NCI-H1694 treated with DMSO at 0.1 percent for 48 hours (cell line): ENCODE data around the gene SAMD10.

Source experiments
- DNase-seq: peaks from one replicate; lab custom pipeline; 2025; lab: John Stamatoyannopoulos, UW

SAMD10 gene

DNA sequence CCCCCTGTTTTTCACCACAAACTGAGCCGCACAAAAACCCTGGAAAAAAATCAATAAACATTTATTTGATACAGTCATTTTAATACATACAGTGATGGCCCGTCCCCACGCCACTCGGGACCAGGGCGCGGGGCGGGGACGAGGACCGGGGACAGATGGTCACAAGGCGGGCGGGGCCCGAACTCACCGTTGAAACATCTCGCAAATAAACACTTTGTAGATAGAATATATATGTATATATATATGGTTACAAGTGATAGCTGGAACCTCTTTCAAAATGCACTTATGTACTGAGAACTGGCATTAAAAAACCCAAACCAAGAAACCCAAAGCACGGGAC is 22.8 kb downstream of the SAMD10 start:
- no peak for DNase-seq

DNA sequence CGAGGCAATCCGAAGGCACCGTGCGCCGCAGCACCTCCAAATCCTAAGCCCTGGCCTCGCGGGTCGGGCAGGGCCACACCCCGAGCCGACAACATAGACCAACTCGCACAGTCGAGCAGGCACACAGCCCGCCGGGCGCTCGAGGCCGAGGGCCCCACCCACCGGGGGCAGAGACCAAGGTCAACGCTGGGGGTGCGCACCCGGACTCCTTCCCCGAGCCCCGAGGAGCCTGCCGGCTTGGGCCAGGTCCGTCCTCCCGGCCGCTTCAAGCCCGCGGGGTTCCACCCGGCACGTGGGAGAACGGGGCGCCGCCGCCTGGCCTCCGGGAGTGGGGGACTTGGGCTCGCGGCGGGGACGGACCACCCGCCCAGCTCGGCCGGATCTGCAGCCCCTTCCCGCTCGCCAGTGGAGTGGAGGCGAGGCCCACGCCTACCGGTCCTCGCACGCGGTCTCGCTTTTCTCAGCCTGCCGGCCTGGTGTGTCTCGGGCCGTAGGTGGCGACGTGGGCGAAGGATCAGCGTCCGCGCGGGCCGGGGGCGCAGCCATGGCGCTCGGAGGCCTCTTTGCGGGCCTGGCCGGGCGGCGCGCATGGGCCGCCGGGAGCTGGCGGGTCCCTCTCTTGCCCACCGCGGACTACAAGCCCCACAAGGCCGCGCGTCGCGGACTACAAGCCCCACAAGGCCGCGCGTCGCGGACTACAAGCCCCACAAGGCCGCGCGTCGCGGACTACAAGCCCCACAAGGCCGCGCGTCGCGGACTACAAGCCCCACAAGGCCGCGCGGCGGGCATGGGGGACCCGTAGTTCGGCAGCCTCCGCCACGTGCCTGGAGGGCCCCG is 23.4 kb downstream of the SAMD10 start, which contains the start of gene UCKL1:
Gene UCKL1 (minus strand): TSS at position 590 of the 837 bp plus-strand sequence. CDS start 44 bp downstream, at position 546.
- peak; percentile 67 for DNase-seq

DNA sequence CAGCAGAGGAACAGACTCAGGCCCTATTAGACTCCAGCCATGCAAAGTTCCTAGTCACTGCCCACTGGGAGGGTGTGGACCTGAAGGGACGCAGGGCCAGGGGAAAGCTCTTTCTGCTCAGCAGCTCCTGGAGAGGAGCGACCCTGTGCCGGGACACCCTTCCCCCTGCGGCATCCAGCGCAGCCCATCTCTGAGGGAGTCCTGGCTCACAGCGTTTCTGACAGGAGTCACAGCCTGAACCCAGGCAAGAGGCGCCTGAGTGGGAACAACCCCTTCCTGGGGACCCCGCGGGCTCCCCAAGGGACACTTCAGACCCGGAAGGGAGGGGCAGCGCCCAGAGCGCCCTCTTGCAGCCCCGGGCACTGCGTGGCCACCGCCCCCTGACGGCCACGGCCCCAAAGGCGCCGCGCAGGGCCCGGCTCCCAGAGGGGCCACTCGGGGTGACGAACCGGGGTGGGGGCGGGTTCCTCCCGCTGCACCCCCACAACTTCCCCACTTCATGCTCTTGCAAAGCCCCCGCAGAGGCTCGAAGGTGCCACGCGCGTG is 24.1 kb downstream of the SAMD10 start:
- no peak for DNase-seq

DNA sequence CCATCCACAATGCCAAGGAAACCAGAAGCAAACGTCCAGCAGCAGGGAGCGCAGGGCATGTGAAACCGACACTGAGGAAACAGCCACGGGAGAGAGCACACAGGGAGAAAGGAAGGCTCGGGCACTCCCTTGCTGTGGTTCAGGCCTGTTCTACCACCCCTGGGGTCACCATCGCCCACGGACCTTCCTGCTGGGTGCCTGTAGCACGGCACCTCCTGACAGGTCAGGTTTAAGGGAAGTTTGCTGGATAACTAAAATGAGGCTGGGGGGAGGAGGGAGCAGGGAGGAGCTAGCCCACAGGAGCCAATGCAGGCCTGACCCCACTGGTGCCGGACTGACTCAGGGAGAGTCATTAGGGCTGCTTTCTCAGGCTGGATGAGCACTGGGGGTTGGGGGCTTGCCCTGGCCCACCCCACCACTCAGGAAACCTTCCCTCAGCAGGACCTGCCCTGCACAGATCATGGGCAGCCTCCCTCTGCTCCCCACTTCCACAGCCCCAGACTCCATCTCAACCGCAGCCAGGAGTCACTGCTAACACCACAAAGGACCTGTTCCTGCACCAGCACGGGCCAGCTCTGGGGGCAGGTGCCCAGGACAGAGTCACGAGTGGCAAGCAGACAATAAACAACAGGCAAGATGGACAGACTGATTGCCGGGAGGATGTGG is 25.5 kb downstream of the SAMD10 start:
- no peak for DNase-seq

DNA sequence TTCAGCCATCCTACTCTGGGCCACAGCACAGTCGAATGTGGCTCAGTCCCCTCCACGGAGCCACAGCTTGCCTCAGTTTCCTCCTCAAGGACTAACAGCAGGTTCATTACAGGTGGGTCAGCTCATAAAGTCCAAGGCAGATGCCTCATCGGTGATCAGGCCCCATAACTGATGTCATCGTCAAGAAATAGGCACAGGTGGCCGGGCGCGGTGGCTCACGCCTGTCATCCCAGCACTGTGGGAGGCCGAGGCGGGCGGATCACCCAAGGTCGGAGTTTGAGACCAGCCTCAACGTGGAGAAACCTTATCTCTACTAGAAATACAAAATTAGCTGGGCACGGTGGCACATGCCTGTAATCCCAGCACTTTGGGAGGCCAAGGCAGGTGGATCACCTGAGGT is 26.7 kb downstream of the SAMD10 start:
- DNase-seq, result no peak

DNA sequence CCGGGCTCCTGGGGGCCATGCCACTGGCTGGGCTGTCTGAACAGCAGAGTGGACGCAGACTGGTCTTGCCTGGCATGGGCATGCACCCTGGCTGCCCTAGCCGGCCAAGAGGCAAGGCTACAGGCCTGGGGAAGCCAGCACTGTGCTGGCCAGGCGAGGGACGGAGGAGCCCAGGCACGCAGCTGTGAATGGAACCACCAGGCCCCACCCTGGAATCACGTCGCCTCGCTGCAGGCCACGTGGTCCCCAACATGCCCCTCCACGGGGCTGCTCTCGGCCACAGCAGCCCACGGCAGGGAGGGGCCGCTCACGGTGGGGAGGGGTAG is 27.3 kb downstream of the SAMD10 start:
- DNase-seq, result no peak

DNA sequence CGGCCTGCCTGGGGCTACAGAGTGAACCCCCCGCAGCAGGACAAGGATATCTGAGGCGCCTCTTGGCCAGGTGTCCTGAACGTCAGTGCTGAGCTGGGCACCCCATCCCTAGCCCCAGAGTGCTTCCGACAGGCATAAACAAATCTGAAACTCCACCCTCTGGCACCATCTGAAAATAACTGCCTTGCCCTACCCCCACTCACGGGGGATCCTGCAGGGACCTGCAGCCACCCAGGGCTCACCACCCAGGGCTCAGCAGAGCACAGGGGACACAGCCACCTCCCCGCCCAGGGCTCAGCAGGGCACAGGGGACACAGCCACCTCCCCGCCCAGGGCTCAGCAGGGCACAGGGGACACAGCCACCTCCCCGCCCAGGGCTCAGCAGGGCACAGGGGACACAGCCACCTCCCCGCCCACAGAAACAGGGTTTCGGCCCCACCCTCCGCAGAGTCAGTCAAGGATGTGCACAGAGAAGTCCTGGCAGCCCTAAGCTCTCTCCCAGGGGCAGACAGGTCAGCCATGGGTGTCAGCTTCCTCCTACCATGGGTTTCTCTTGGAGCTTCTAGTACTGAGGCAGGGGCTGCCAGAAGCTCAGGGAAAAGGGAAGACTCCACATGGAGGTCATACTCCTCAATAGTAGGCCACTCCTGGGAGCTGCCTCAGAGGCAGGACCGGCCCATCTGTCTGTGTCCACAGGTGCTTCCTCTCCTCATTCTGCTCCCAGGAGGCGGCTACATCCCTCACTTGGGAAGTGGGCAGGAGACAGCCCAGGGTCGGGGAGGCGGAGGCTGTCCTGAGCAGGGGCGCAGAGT is 27.8 kb downstream of the SAMD10 start:
- no peak for DNase-seq

DNA sequence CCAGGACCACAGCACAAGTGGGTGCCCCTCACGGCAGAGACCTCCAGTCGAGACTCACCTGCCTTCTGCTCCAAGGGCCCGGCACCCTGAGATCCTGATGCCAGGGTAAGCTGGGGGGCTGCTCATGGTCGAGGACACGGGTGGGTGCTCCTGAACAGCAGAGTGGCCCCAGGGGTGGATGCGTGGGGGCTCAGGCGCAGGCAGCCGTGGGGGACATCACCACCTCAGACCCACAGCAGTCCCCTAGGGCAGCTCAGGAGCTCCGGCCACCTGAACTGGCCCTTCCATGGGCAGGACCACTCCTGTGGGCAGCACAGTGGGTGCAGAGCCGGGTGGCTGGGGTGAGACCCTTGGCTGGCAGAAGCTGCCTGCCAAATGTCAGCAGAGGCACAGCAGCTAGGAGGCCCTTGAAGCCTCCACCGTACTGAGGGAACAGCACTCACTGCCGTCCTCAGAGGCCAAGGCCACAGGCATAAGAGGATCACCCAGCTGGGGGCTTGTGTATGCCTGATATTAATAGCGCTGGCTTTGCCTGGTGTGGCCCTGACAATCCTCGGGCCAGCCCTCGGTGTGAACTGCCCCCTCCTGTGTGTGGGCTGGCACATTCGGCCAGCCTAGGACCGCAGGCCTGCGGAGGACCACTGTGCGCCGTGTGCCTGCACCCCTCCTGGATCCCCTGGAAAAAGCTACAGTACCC is 28.6 kb downstream of the SAMD10 start:
- no peak for DNase-seq

DNA sequence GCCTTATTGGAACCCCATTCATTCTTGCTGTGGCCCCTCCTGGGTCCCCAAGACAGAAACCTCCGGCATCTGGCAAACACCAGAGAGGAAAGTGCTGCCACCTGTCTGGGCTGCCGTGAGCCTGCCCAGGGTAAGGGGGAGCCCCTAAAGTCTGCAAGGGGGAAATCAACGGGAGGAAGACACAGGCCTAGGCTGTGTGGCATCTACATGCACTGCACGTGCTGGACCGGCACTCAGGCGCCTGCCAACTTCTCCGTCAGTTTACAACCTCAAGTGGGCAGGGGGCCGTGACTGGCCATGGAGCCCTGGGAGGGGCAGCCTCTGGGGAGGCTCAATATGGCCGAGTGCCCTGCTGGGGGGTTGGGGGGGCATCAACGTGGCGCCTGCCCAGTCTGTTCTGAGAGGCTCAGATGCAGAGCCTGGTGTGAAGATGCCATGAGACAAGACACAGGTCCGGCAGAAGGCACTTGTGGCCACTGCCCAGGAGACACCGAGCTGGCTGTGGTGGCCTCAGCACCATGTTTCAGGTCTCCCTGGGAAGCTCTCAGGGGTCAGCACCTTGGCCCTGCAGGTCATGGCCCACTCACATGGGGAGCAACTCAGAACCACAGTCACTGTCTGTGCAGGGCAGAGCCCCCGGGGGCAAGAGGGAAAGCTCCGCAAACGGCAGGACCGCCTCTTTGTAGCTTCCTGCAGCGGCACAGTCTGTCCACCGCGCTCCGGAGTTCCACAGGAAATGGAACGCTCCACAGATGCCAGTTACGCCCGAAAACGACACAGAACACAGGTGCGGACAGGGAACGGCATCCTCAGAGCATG is 31.6 kb downstream of the SAMD10 start:
- no peak for DNase-seq

DNA sequence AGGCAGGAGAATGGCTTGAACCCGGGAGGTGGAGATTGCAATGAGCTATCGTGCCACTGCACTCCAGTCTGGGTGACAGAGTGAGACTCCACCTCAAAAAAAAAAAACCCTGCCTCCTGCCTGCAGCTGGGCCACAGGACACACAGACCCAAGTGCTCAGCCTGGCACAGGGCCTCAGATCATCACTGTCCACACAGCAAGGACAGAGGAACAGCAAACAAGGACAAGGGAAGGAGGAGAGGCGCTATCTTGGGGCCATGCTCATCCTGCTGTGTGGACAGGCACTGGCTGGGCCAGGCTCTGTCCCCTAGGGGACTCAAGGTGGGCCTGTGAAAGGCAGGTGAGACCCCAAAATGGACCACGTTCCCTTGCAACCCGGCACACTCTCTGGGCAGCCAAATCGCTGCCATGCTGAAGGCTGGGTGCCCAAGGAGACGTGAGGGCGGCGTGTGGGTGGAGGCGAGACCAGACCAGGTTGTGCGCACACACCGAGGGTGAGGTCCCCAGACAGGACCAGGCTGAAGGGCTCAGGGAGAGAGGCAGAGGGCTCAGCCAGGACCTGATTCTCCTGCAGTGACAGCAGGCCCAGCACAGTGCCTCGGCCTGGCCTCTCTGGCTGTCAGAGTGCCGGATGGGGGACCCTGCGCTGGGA is 32.3 kb downstream of the SAMD10 start:
- DNase-seq, result no peak

DNA sequence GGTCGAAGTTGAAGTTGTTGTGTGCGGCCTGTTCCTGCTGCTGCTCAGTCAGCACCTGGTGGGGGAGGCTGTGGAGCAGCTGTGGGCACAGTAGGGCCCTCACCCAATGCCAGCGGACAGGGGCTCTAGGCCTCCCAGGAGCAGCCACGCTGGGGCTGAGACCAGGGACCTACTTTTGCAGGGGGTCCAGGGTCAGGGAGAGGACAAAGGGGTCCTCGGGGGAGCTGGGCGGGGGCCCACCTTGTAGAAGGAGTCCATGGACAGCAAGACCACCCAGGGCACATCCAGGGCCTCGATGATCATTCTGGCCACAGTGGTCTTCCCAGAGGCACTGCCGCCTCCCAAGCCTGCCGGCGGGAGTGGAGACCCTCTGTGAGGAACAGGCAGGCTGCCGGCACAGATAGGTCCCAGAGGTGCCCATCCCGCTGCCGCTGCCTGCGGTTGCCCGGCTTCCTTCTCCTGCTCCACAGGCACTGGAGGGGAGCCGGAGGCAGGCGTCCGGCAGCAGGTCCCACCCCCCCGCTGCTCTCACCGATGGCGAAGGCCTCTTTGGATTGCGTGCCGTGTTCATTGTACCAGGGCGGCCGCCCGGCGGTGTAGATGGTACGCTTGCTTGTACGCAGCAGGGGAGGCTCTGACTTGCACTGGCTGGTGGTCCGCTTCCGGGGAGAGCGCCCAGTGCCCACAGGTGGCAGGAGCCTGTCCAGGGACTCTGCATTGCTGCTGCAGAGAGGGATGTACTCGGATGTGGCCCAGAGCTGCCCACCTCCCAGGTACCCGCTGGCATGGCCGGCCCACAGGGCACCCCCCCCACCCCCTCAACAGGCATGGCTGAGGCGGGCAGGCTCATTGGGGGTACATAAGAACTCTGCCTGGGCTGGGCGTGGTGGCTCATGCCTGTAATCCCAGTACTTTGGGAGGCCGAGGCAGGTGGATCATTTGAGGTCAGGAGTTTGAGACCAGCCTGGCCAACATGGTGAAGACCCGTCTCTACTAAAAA is 33.2 kb downstream of the SAMD10 start:
- DNase-seq, result no peak

DNA sequence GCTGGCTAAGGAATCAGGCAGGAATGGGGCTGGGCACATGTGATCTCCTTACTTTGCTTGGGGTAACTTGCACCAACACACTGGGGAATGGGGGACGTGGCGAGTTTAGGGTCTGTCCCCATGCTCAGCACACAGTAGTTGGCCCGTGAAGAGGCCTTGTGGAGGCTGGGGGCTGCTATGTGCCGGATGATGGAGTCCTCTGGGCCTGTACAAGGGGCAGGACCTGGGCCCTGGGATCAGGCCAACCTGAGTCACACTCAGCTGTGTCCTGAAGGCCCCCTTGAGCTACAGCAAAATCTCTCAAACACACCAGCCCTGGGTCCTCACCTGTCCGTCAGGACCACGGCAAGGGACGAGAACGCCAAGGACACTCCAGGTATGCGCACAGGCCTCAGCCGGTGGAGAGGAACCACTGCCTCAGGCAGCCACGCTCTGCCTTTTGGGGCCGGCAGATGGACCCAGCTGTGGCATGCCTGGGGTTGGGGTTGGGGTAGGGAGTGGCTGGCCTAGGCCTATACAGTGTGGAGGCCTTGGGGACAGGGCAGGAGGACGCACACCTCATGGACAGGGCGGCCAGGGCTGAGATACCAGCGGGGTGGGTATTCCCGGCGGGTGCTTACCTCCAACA is 34.3 kb downstream of the SAMD10 start:
- no peak for DNase-seq

DNA sequence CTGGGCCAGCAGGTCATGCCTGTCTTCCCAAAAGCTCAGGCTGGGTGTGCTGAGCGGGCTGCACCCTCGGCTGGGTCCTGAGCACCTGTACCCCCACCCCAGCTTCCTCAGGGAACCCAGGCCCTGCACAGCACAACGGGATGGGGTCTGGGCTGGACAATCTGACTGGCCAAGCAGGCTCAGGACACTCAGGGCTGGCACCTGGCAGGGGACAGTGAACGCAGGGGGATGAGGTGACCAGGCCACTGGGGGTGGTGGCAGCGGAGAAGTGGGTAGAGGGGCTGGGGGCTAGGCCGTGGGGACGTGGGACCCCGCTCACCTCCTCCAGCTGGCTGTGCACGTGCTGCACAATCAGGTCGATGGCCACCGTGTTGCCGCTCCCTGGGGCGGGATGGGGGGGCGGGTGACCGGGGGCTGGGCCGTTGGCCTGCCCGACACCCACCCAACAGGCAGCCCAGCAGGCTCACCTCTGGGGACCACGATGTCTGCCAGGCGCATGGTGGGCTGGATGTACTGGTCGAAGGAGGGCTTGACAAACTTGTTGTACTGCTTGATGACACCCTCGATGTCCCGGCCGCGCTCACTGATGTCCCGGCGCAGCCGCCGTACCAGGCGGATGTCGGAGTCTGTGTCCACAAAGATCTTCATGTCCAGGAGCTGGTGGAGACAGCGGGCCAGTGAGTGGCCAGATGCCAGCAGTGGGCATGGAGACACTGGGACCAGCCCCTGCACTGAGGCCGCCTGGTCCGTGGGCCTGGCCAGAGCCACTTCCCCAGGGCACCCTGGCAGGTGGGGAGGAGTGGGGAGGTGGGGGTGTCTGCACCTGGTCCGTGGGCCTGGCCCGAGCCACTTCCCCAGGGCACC is 35.1 kb downstream of the SAMD10 start:
- DNase-seq, result no peak

DNA sequence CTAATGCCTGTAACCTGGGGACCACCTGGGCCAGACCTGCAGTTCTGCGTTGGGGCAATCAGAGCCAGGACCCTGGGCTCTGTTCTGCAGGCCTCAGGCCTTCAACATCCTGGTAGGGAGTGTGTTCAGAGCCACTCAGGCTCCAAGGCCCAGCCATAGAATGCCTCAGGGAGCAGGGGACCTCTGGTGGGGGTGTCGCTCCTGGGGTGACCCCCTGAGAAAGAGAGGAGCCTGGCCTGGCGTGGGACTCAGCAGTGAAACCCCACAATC is 35.7 kb downstream of the SAMD10 start:
- DNase-seq, result no peak

DNA sequence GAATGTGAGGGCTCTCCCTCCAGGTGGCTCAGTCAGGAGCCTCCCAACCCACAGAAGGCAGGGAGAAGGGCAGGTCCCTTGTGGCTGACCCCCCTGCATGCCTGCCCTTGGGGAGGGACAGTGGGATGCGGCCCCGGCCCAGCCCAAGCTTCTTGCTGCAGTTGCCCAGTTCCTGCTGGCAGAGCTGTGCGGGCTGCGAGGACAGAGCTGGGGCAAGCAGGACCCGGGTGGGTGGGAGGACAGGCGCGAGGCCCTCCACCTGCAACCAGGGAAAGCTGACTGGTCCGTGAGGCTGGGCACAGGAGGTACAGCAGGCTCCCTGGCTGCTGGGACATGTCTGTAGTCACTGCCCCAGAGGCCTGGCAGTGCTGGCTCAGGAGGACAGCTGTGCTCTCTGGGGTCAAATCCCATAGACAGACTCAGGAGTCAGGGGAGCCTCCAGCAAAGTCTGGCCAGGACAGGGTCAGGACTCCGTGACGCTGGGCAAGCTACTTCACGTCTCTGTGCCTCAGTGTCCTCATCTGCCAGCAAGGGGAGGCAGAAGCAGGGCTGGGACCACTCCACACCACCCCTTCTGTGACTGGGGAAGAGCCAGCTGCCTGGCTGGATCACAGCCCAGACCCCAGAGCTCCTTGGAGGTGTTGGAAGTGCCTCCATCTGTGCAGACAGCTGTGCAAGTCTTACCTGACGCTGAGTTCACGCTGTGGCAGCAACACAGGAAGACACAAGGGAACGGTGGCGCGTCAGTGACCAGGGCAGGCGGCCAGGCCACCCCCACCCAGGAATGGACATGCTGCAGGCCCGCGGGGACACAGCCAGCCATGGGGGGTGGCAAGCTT is 36.3 kb downstream of the SAMD10 start:
- peak; percentile 47 for DNase-seq

DNA sequence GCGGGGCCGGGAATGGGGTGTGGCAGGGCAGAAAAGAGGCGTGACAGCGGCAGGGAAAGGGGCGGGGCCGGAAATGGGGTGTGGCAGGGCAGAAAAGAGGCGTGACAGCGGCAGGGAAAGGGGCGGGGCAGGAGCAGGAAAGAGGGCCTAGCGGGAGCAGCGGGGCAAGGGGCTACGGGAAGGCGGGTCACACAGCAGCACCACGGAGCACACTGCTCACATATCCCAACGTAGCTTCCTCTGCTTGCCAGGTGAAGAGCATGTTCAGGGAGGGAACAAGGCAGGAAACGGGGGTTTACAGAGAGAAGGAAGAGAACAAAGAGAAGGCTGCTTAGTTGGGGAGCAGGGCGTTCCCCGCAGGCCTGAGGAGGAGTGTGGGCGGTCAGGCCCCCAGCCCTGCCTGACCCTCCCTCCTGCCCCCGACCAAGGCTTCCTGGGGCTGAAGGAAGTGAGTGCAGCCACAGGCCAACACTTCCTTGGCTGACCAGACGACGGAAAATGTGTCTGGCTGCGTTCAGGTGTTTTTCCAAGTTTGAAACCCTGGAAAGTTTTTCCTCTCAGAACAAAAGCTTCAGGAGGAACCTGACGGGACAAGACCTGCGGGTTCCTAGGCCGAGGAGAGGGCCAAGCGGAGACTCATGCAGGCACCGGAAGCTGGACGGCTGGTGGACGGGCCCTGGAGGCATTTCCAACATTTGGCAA is 37.0 kb downstream of the SAMD10 start:
- DNase-seq, result no peak
